Measurements from ENCODE around the gene SYVN1.
A peak's percentile ranks its signal among the peaks of the same experiment; 100 is the strongest.

Gene SYVN1

DNA sequence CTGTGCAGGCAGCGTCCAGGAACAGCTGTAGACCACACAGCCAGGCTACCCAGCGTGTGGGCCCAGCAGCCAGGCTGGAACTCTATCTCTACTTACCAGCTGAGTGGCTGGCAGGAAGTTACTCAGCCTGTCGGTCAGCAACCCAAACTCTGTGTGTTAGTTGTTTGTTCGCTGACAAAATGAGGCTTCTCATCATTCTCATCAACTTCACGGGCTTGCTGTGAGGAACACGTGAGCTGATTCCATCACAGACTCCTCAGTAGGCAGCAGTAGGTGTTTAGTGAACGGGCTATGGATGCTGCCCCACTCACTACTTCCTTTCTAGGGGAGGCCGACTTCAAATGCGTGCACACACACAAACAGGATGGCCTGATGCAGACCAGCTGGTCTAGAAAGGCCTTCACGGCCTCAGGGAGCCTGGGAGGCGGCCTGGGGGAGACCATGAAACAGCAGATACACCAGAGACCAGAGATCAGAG lies 34.9 kb upstream of the SYVN1 start:
- Histone ChIP-seq H4K20me1 (ENCODE audit: insufficient read depth, low read length) (no peaks in the 10 kb centered on the region), H3K79me2 (ENCODE audit: low read length) (no peaks in the 10 kb centered on the region), H3K4me3 (ENCODE audit: low read length) (no peak overlapping the region), H3K4me2 (ENCODE audit: low read length) (no peak overlapping the region), H3K36me3 (replicated peaks; ENCODE audit: low read depth, low read length) (no peaks in the 10 kb centered on the region), H3K27me3 (ENCODE audit: low read depth, low read length) (no peaks in the 10 kb centered on the region), H3K9ac (ENCODE audit: low read length) (no peak overlapping the region), H3K4me1 (ENCODE audit: low read length) (no peaks in the 10 kb centered on the region), H3K9me3 (ENCODE audit: insufficient read depth, low read length) (no peaks in the 10 kb centered on the region), H3K27ac (ENCODE audit: low read length) (no peak overlapping the region), H2AFZ (ENCODE audit: low read depth, low read length) (peak overlapping the region; percentile 78)
- TF ChIP-seq, protein P1, sequence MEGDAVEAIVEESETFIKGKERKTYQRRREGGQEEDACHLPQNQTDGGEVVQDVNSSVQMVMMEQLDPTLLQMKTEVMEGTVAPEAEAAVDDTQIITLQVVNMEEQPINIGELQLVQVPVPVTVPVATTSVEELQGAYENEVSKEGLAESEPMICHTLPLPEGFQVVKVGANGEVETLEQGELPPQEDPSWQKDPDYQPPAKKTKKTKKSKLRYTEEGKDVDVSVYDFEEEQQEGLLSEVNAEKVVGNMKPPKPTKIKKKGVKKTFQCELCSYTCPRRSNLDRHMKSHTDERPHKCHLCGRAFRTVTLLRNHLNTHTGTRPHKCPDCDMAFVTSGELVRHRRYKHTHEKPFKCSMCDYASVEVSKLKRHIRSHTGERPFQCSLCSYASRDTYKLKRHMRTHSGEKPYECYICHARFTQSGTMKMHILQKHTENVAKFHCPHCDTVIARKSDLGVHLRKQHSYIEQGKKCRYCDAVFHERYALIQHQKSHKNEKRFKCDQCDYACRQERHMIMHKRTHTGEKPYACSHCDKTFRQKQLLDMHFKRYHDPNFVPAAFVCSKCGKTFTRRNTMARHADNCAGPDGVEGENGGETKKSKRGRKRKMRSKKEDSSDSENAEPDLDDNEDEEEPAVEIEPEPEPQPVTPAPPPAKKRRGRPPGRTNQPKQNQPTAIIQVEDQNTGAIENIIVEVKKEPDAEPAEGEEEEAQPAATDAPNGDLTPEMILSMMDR (IDR thresholded peaks at IDR 0.05; ENCODE audit: low read depth, low read length) = no peak
- no peak for TF ChIP-seq EZH2phosphoT487 (IDR thresholded peaks at IDR 0.05; ENCODE audit: low read depth)

DNA sequence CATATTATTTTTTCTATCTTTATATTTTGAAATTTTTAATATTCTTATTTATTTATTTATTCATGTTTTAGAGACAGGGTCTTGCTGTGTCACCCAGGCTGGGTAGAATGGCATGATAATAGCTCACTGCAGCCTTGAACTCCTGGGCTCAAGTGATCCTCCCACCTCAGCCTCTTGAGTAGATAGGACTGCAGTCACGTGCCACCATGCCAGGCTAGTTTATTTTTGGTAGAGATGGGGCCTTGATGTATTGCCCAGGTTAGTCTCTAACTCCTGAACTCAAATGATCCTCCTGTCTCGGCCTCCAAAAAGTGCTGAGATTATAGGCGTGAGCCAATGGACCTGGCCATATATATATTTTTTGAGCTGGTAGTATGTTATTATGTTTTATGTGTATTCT lies 33.3 kb upstream of the SYVN1 start:
- no peak overlapping the region for H3K4me2 ChIP-seq (ENCODE audit: low read length)
- no peaks in the 10 kb centered on the region for H3K36me3 ChIP-seq (replicated peaks; ENCODE audit: low read depth, low read length)
- TF ChIP-seq EZH2phosphoT487 (IDR thresholded peaks at IDR 0.05; ENCODE audit: low read depth) = no peak
- TF ChIP-seq, protein P1 (IDR thresholded peaks at IDR 0.05; ENCODE audit: low read depth, low read length) = no peak
- H3K4me1 ChIP-seq (ENCODE audit: low read length) = no peaks in the 10 kb centered on the region
- H3K9ac ChIP-seq (ENCODE audit: low read length) = no peak overlapping the region
- no peak overlapping the region for H3K4me3 ChIP-seq (ENCODE audit: low read length)
- H2AFZ ChIP-seq (ENCODE audit: low read depth, low read length) = no peak overlapping the region
- H3K27ac ChIP-seq (ENCODE audit: low read length) = no peak overlapping the region
- no peaks in the 10 kb centered on the region for H3K9me3 ChIP-seq (ENCODE audit: insufficient read depth, low read length)
- H3K79me2 ChIP-seq (ENCODE audit: low read length) = no peaks in the 10 kb centered on the region
- no peaks in the 10 kb centered on the region for H3K27me3 ChIP-seq (ENCODE audit: low read depth, low read length)
- H4K20me1 ChIP-seq (ENCODE audit: insufficient read depth, low read length) = no peaks in the 10 kb centered on the region

DNA sequence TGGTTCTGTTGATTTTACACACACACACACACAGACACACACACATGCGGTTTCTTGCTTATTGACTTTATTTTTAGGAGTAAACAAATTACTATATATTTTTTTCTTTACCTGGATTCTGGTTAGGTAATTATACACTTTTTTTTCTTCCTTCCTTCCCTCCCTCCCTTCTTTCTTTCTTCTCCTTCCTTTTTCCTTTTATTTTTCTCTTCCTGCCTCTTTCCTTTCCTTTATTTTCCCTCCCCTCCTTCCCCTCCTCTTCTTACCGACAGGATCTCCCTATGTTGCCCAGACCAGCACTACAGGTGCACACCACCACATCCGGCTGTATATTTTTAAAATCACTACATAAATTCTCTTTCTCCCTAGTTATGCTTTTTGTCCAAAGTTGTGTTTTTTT lies 32.6 kb upstream of the SYVN1 start:
- Histone ChIP-seq H2AFZ (ENCODE audit: low read depth, low read length) (no peak overlapping the region), H3K27me3 (ENCODE audit: low read depth, low read length) (no peaks in the 10 kb centered on the region), H4K20me1 (ENCODE audit: insufficient read depth, low read length) (no peaks in the 10 kb centered on the region), H3K9ac (ENCODE audit: low read length) (no peak overlapping the region), H3K36me3 (replicated peaks; ENCODE audit: low read depth, low read length) (no peaks in the 10 kb centered on the region), H3K4me1 (ENCODE audit: low read length) (no peaks in the 10 kb centered on the region), H3K4me2 (ENCODE audit: low read length) (no peak overlapping the region), H3K9me3 (ENCODE audit: insufficient read depth, low read length) (no peaks in the 10 kb centered on the region), H3K27ac (ENCODE audit: low read length) (no peak overlapping the region), H3K4me3 (ENCODE audit: low read length) (no peak overlapping the region), H3K79me2 (ENCODE audit: low read length) (no peaks in the 10 kb centered on the region)
- TF ChIP-seq, protein P1 (IDR thresholded peaks at IDR 0.05; ENCODE audit: low read depth, low read length) = no peak
- no peak for TF ChIP-seq EZH2phosphoT487 (IDR thresholded peaks at IDR 0.05; ENCODE audit: low read depth)

GRCh38 chr11:65165410-65166317 lies 31.3 kb upstream of the SYVN1 start:
- Histone ChIP-seq H3K9me3 (ENCODE audit: insufficient read depth, low read length) (no peaks in the 10 kb centered on the region), H3K79me2 (ENCODE audit: low read length) (no peaks in the 10 kb centered on the region), H4K20me1 (ENCODE audit: insufficient read depth, low read length) (no peaks in the 10 kb centered on the region), H3K4me2 (ENCODE audit: low read length) (no peak overlapping the region), H3K36me3 (replicated peaks; ENCODE audit: low read depth, low read length) (no peaks in the 10 kb centered on the region), H3K27me3 (ENCODE audit: low read depth, low read length) (no peaks in the 10 kb centered on the region), H3K4me1 (ENCODE audit: low read length) (no peaks in the 10 kb centered on the region), H3K27ac (ENCODE audit: low read length) (no peak overlapping the region), H3K9ac (ENCODE audit: low read length) (no peak overlapping the region), H2AFZ (ENCODE audit: low read depth, low read length) (no peak overlapping the region), H3K4me3 (ENCODE audit: low read length) (no peak overlapping the region)
- TF ChIP-seq, protein P1 (IDR thresholded peaks at IDR 0.05; ENCODE audit: low read depth, low read length) = no peak
- no peak for TF ChIP-seq EZH2phosphoT487 (IDR thresholded peaks at IDR 0.05; ENCODE audit: low read depth)

Data from OCI-LY3 (cell line).